Measurements from ENCODE around the gene PSMB2.

Gene PSMB2

GRCh38 chr1:35591211-35591610, 50.1 kb downstream of the PSMB2 start:
- no peaks in the 10 kb centered on the region for H3K36me3 ChIP-seq (ENCODE audit: low read length)
- H3K9me3 ChIP-seq (ENCODE audit: insufficient read depth, low read length): no peaks in the 10 kb centered on the region
- H2AFZ ChIP-seq (ENCODE audit: low read depth, low read length, severe bottlenecking): no peak overlapping the region
- no peaks in the 10 kb centered on the region for H3K27me3 ChIP-seq (ENCODE audit: low read length)
- TF ChIP-seq CTCF (IDR thresholded peaks at IDR 0.05; ENCODE audit: insufficient read depth, low read length, poor library complexity, severe bottlenecking): no peak
- no peak for TF ChIP-seq EZH2phosphoT487 (conservative IDR thresholded peaks at IDR 0.05; ENCODE audit: low read length)
- H3K27ac ChIP-seq (ENCODE audit: low read depth, low read length): no peak overlapping the region
- H3K9me2 ChIP-seq (replicated peaks; ENCODE audit: insufficient read depth, low read length): no peaks in the 10 kb centered on the region
- H3K79me2 ChIP-seq (ENCODE audit: insufficient read depth, low read length): no peaks in the 10 kb centered on the region
- H4K20me1 ChIP-seq (ENCODE audit: low read depth, low read length): no peaks in the 10 kb centered on the region
- no peak overlapping the region for H3K4me2 ChIP-seq (ENCODE audit: low read depth, low read length, poor library complexity, severe bottlenecking)
- H3F3A ChIP-seq (ENCODE audit: insufficient read depth): no peaks in the 10 kb centered on the region
- no peak overlapping the region for H3K9ac ChIP-seq (ENCODE audit: low read length)
- no peak overlapping the region for H3K4me3 ChIP-seq (ENCODE audit: insufficient read depth, low read length, poor library complexity, severe bottlenecking)

DNA sequence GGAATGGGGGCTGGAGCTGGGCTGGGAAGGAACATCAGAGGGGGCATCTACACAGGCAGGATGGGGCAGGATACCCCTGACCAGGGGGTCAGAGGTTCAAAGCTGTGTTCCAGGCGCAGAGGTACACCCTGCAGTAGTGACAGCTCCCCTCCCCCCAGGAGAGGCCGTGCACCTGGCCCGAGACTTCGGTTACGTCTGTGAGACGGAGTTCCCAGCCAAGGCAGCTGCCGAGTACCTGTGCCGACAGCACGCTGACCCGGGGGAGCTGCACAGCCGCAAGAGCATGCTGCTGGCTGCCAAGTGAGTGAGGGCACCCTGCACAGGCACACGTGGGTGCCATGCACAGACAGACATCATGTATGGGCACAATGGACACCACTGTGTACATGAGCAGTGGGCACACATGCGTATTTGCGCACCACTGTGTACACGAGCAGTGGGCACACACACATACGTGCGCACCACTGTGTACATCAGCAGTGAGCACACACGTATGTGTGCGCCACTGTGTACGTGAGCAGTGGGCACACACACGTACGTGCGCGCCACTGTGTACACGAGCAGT, 50.8 kb downstream of the PSMB2 start:
- H2AFZ ChIP-seq (ENCODE audit: low read depth, low read length, severe bottlenecking): no peak overlapping the region
- no peak overlapping the region for H3K4me3 ChIP-seq (ENCODE audit: insufficient read depth, low read length, poor library complexity, severe bottlenecking)
- H3K27me3 ChIP-seq (ENCODE audit: low read length): no peaks in the 10 kb centered on the region
- H4K20me1 ChIP-seq (ENCODE audit: low read depth, low read length): no peaks in the 10 kb centered on the region
- H3K36me3 ChIP-seq (ENCODE audit: low read length): no peaks in the 10 kb centered on the region
- H3K4me2 ChIP-seq (ENCODE audit: low read depth, low read length, poor library complexity, severe bottlenecking): no peak overlapping the region
- no peaks in the 10 kb centered on the region for H3K9me2 ChIP-seq (replicated peaks; ENCODE audit: insufficient read depth, low read length)
- no peak overlapping the region for H3K27ac ChIP-seq (ENCODE audit: low read depth, low read length)
- no peaks in the 10 kb centered on the region for H3F3A ChIP-seq (ENCODE audit: insufficient read depth)
- H3K9ac ChIP-seq (ENCODE audit: low read length): no peak overlapping the region
- TF ChIP-seq CTCF (IDR thresholded peaks at IDR 0.05; ENCODE audit: insufficient read depth, low read length, poor library complexity, severe bottlenecking) (no peak), EZH2phosphoT487 (conservative IDR thresholded peaks at IDR 0.05; ENCODE audit: low read length) (no peak)
- no peaks in the 10 kb centered on the region for H3K9me3 ChIP-seq (ENCODE audit: insufficient read depth, low read length)
- no peaks in the 10 kb centered on the region for H3K79me2 ChIP-seq (ENCODE audit: insufficient read depth, low read length)

DNA sequence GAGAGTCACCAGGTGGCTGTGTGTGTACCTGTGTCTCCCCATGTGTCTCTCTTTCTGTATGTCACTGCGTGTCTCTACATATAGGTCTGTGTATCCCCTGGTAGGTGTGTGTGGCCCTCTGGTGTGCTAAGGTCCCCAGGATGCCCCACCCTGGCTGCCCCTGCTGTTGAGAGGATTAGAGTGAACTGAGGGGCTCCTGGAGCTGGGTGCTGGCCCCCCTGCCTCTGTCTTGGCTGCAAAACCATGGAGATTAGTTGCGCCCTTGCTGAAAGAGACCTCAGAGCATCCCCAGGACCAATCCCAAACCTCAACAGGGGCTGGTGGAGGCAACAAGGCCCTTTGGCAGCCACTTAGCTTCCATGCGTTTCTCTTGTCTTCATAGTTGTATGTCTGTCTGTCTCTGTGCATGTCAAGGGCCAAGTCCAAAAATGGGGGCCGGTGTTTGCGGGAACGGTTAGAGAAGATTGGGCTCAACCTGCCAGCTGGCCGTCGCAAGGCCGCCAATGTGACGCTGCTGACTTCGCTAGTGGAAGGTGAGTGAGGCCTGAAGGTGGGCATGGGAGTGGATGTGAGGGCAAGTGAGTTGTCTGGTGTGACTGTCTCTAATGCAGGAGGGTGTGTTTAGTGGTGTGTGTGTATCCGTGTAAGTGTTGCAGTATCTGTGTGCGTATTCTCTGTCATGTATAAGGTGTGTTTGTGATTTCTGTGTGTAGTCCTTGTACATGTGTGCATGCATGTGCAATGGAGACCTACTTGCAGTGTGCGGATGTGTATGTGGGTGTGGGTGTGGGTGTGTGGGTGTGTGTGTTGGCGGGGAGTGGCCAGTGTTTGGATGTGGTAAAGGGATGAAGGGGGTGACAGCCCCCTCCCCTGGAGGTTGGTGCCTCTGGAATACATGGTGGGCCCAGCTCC, 51.6 kb downstream of the PSMB2 start:
- Histone ChIP-seq H3K9ac (ENCODE audit: low read length) (no peak overlapping the region), H3K4me2 (ENCODE audit: low read depth, low read length, poor library complexity, severe bottlenecking) (no peak overlapping the region), H4K20me1 (ENCODE audit: low read depth, low read length) (no peaks in the 10 kb centered on the region), H2AFZ (ENCODE audit: low read depth, low read length, severe bottlenecking) (no peak overlapping the region), H3K9me2 (replicated peaks; ENCODE audit: insufficient read depth, low read length) (no peaks in the 10 kb centered on the region), H3K27me3 (ENCODE audit: low read length) (no peaks in the 10 kb centered on the region), H3K4me3 (ENCODE audit: insufficient read depth, low read length, poor library complexity, severe bottlenecking) (no peak overlapping the region), H3F3A (ENCODE audit: insufficient read depth) (no peaks in the 10 kb centered on the region), H3K79me2 (ENCODE audit: insufficient read depth, low read length) (no peaks in the 10 kb centered on the region), H3K9me3 (ENCODE audit: insufficient read depth, low read length) (no peaks in the 10 kb centered on the region), H3K36me3 (ENCODE audit: low read length) (no peaks in the 10 kb centered on the region), H3K27ac (ENCODE audit: low read depth, low read length) (no peak overlapping the region)
- no peak for TF ChIP-seq CTCF (IDR thresholded peaks at IDR 0.05; ENCODE audit: insufficient read depth, low read length, poor library complexity, severe bottlenecking)
- TF ChIP-seq EZH2phosphoT487 (conservative IDR thresholded peaks at IDR 0.05; ENCODE audit: low read length): no peak
